SK-N-SH (cell line): Measurements from ENCODE around the gene ELMO3. TPM values are rescaled to one million over a fixed set of nuclear protein-coding genes. Genes with fewer than 3 reads are reported as not detected.
A peak's percentile ranks its signal among the peaks of the same experiment; 100 is the strongest.

Source experiments
- CTCF ChIA-PET: fragments of 300-600, 350-600 bp; formaldehyde crosslinking; extraction: SDS; loops from one replicate; lab custom pipeline; 2021; lab: Yijun Ruan, JAX
- POLR2A ChIA-PET: fragments of 350-600 bp; sonication (Branson Sonifier 250); formaldehyde crosslinking; extraction: SDS; loops from one replicate; lab custom pipeline; 2020; ENCODE audit warnings: antibody characterized with exemption, inconsistent platforms; lab: Yijun Ruan, JAX
- DNase-seq: peaks from one replicate; pipeline ENCODE4 v3.0.0; 2012
- H2AFZ ChIP-seq: fragments of 200-600 bp; sonication (generic); 2 replicates; pipeline ENCODE4 v1.8.1; 2016; ENCODE audit warnings: antibody characterized with exemption, mild to moderate bottlenecking, low read depth
- H3F3A ChIP-seq: fragments of 200-600 bp; sonication (generic); replicated peaks from 2 replicates; pipeline ENCODE3; 2016; ENCODE audit warnings: antibody characterized with exemption, mild to moderate bottlenecking; ENCODE audit not compliant: insufficient read depth
- H3K27ac ChIP-seq, 2 experiments: fragments of 200-500 bp in 1 of 2; fragments of 200-600 bp in 1 of 2; sonication (Bioruptor generic) in 1 of 2; sonication (generic), shearing (Covaris generic) in 1 of 2; 2 replicates each; pipeline versions ENCODE4 v1.5.1 to v1.6.1; 2014 to 2016; ENCODE audit warnings: low read depth in 2 of 2, inconsistent platforms in 1 of 2, low read length in 1 of 2, mild to moderate bottlenecking in 1 of 2, mixed read lengths in 1 of 2
- H3K27me3 ChIP-seq: fragments of 200-600 bp; sonication (generic), shearing (Covaris generic); 2 replicates; pipeline ENCODE4 v1.6.1; 2016; ENCODE audit warnings: mixed run types; ENCODE audit not compliant: insufficient read depth
- H3K36me3 ChIP-seq, 2 experiments: fragments of 200-500 bp in 1 of 2; fragments of 200-600 bp in 1 of 2; sonication (Bioruptor generic) in 1 of 2; sonication (generic) in 1 of 2; replicated peaks in 1 of 2; 2 replicates each; pipeline versions ENCODE3 to v1.5.1; 2014 to 2016; ENCODE audit warnings: low read length in 1 of 2, mild to moderate bottlenecking in 1 of 2; ENCODE audit not compliant: insufficient read depth in 2 of 2, control insufficient read depth in 1 of 2
- H3K4me1 ChIP-seq, 2 experiments: fragments of 200-500 bp in 1 of 2; fragments of 200-600 bp in 1 of 2; sonication (Bioruptor generic) in 1 of 2; sonication (generic), shearing (Covaris generic) in 1 of 2; 2 replicates each; pipeline versions ENCODE4 v1.5.1 to v1.6.1; 2014 to 2016; ENCODE audit warnings: low read depth in 1 of 2, low read length in 1 of 2, mixed run types in 1 of 2; ENCODE audit not compliant: insufficient read depth in 2 of 2, control insufficient read depth in 1 of 2
- H3K4me2 ChIP-seq: fragments of 200-600 bp; sonication (generic), shearing (Covaris generic); 2 replicates; pipeline ENCODE4 v1.6.1; 2017; ENCODE audit warnings: mixed run types
- H3K4me3 ChIP-seq, 2 experiments: fragments of 200-500 bp in 1 of 2; fragments of 200-600 bp in 1 of 2; sonication (Bioruptor generic) in 1 of 2; sonication (generic), shearing (Covaris generic) in 1 of 2; 2 replicates each; pipeline versions ENCODE4 v1.5.1 to v1.8.1; 2014 to 2016; ENCODE audit warnings: low read depth in 2 of 2, inconsistent platforms in 1 of 2, low read length in 1 of 2, mild to moderate bottlenecking in 1 of 2, mixed read lengths in 1 of 2, moderate library complexity in 1 of 2
- H3K79me2 ChIP-seq: fragments of 200-600 bp; sonication (generic); 2 replicates; pipeline ENCODE4 v1.8.1; 2017; ENCODE audit warnings: mild to moderate bottlenecking; ENCODE audit not compliant: insufficient read depth
- H3K9ac ChIP-seq: fragments of 200-600 bp; sonication (generic); 2 replicates; pipeline ENCODE4 v1.6.1; 2017; ENCODE audit warnings: mixed run types
- H3K9me2 ChIP-seq: fragments of 200-600 bp; sonication (generic); 2 replicates; pipeline ENCODE4 v1.6.1; 2017; ENCODE audit warnings: mixed run types
- H3K9me3 ChIP-seq: fragments of 200-600 bp; sonication (generic); 2 replicates; pipeline ENCODE4 v1.6.1; 2017; ENCODE audit warnings: mixed run types, mild to moderate bottlenecking, moderate library complexity
- H4K20me1 ChIP-seq: fragments of 200-600 bp; sonication (generic); 2 replicates; pipeline ENCODE4 v1.6.1; 2017; ENCODE audit warnings: mild to moderate bottlenecking, mixed run types; ENCODE audit not compliant: insufficient read depth
- EP300 ChIP-seq, 2 experiments: IDR thresholded peaks; 2 replicates each; pipeline versions ENCODE4 v1.4.0 to v1.6.1; 2012; ENCODE audit warnings: borderline replicate concordance in 1 of 2, low read depth in 1 of 2, low read length in 1 of 2
- EZH2phosphoT487 ChIP-seq: fragments of 200-600 bp; sonication (generic); IDR thresholded peaks from 2 replicates; pipeline ENCODE4 v1.6.1; 2017; ENCODE audit warnings: low read depth, mixed run types, mild to moderate bottlenecking, antibody characterized with exemption, moderate library complexity, borderline replicate concordance
- FOXM1 ChIP-seq: IDR thresholded peaks from 2 replicates; pipeline ENCODE4 v1.4.0; 2012; ENCODE audit warnings: low read depth, mild to moderate bottlenecking
- GABPA ChIP-seq: IDR thresholded peaks from 2 replicates; pipeline ENCODE4 v1.4.0; 2012; ENCODE audit warnings: low read depth, mild to moderate bottlenecking
- GATA2 ChIP-seq: sonication (generic); formaldehyde crosslinking; IDR thresholded peaks from 2 replicates; pipeline ENCODE4 v1.5.0; 2020; ENCODE audit warnings: mild to moderate bottlenecking, missing genetic modification reagents
- MXI1 ChIP-seq: IDR thresholded peaks from 2 replicates; pipeline ENCODE4 v1.6.1; 2012; ENCODE audit warnings: mild to moderate bottlenecking, low read depth, low read length, improper control_type of control experiment
- NFIC ChIP-seq: IDR thresholded peaks from 2 replicates; pipeline ENCODE4 v1.4.0; 2012; ENCODE audit warnings: borderline replicate concordance
- POLR2AphosphoS5 ChIP-seq: IDR thresholded peaks from 2 replicates; pipeline ENCODE4 v1.6.1; 2012; ENCODE audit warnings: low read depth, low read length
- RCOR1 ChIP-seq: fragments of 150-350 bp; IDR thresholded peaks from 2 replicates; pipeline ENCODE4 v1.6.1; 2017; ENCODE audit warnings: antibody characterized with exemption, low read length
- RFX5 ChIP-seq: IDR thresholded peaks from 2 replicates; pipeline ENCODE4 v1.6.1; 2012; ENCODE audit warnings: mild to moderate bottlenecking, improper control_type of control experiment, low read length
- RXRA ChIP-seq: IDR thresholded peaks from 2 replicates; pipeline ENCODE4 v1.4.0; 2012; ENCODE audit warnings: low read depth, mild to moderate bottlenecking, borderline replicate concordance
- SIN3A ChIP-seq: IDR thresholded peaks from 2 replicates; pipeline ENCODE4 v1.6.1; 2012; ENCODE audit warnings: low read depth, mild to moderate bottlenecking, low read length, moderate library complexity, borderline replicate concordance
- SMC3 ChIP-seq: IDR thresholded peaks from 2 replicates; pipeline ENCODE4 v1.6.1; 2012; ENCODE audit warnings: low read depth, low read length, improper control_type of control experiment
- TAF1 ChIP-seq: IDR thresholded peaks from 2 replicates; pipeline ENCODE4 v1.6.1; 2012; ENCODE audit warnings: low read depth, mild to moderate bottlenecking, low read length, moderate library complexity, borderline replicate concordance
- TCF12 ChIP-seq: IDR thresholded peaks from 2 replicates; pipeline ENCODE4 v1.4.0; 2012
- WGBS: methylation state at CpG from one replicate; pipeline ENCODE4 v1.1.6; 2017; ENCODE audit warnings: low lambda C conversion rate; 5-methylcytosine and 5-hydroxymethylcytosine counted together
- polyA plus RNA-seq, 3 experiments: library from polyadenylated mRNA; depleted of rRNA; stranded (reverse); fragments of >200 nt; gene quantifications; 2 replicates each; pipeline ENCODE4 v1.2.3, GENCODE V29; 2012
- TF ChIP-seq, protein P1 (sequence below): IDR thresholded peaks from 2 replicates; pipeline ENCODE4; 2012
- TF ChIP-seq, protein P2 (sequence below): fragments of 150-350 bp; IDR thresholded peaks from 2 replicates; pipeline ENCODE4 v1.6.1; 2017; ENCODE audit warnings: antibody characterized with exemption, low read length, low read depth, borderline replicate concordance

ELMO3 gene
- polyA plus RNA-seq, 1 of the 3 experiments (the other 2 are of a cell fraction) = 2.3 TPM

DNA sequence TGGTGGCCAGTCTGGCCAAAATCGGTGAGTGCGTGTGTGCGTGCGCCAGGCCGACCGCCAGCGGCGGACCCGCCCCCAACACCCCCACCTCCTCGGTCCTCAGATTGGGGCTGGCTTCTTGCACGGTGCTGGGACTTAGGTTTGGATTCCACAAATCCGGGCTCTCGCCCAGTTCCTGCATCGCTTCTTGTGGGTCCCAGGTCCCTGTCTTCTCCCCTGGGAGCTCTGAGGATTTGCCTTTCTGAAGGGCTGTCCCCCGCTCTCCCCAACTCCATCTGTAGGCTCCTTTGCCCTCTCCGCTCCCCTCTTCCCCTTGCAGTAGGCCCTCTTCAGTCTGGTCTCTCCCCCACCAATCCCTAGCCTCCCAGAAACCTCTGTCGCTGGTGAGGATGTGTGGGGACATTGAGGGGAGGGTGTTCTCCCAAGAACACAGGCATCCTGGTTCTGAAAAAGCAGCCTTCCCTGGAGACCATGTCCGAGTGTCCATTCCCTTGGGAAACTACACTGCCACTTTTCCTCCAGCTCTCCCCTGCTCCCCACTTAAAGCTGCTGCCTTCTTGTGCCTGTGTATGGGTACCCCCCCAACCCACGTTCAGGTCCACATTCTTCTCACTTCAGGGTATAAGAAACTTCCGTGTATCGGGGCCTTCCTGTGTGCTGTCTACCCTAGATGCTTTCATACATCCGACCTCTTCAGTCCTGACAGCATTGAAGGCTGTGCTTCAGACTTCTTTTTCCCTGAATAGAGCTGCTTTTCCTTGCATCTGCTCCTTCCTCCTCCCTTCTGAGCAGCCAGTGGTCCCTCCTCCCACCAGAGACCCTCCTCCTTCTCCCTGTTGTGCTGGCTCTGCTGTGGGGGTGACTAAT, 50.5 kb downstream of the ELMO3 start:
- no peaks in the 10 kb centered on the region for H3K27me3 ChIP-seq
- POLR2A ChIA-PET = interaction anchor here (0.7 to 4.0 kb wide), 4 partner anchors 11 to 77 kb away, joined by 4 to 14 read pairs (median 4); partner anchors contain the start of genes KCTD19, LRRC36 and TMEM208
- H2AFZ ChIP-seq = peak overlapping the region; percentile 85
- TF ChIP-seq EZH2phosphoT487 = no peak
- TF ChIP-seq FOXM1 = no peak
- no peak for TF ChIP-seq MXI1
- TF ChIP-seq TAF1 = no peak
- no peak for TF ChIP-seq NFIC
- TF ChIP-seq RXRA = no peak
- no peak for TF ChIP-seq GATA2 (CRISPR knock-in tag)
- no peak for TF ChIP-seq EP300 (IDR thresholded peaks at IDR 0.05; ENCODE audit: borderline replicate concordance in 1 of 2, low read depth in 1 of 2, low read length in 1 of 2)
- no peak for TF ChIP-seq TCF12
- TF ChIP-seq, protein P1, sequence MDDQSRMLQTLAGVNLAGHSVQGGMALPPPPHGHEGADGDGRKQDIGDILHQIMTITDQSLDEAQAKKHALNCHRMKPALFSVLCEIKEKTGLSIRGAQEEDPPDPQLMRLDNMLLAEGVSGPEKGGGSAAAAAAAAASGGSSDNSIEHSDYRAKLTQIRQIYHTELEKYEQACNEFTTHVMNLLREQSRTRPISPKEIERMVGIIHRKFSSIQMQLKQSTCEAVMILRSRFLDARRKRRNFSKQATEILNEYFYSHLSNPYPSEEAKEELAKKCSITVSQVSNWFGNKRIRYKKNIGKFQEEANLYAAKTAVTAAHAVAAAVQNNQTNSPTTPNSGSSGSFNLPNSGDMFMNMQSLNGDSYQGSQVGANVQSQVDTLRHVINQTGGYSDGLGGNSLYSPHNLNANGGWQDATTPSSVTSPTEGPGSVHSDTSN = no peak
- TF ChIP-seq SMC3 = no peak
- TF ChIP-seq, protein P2, sequence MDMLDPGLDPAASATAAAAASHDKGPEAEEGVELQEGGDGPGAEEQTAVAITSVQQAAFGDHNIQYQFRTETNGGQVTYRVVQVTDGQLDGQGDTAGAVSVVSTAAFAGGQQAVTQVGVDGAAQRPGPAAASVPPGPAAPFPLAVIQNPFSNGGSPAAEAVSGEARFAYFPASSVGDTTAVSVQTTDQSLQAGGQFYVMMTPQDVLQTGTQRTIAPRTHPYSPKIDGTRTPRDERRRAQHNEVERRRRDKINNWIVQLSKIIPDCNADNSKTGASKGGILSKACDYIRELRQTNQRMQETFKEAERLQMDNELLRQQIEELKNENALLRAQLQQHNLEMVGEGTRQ = no peak
- TF ChIP-seq GABPA = no peak
- no peak for TF ChIP-seq POLR2AphosphoS5
- no peak for TF ChIP-seq RFX5
- no peak for TF ChIP-seq SIN3A
- no peak for TF ChIP-seq RCOR1
- CTCF ChIA-PET = interaction anchor here (1.0 to 4.5 kb wide), 11 partner anchors 8 to 232 kb away, joined by 3 to 21 read pairs (median 4); partner anchors contain the start of genes ATP6V0D1, KCTD19, LRRC36 and NOL3
- DNase-seq = no peak
- H3K4me2 ChIP-seq = peak overlapping the region; percentile 98
- H3K9me2 ChIP-seq = no peaks in the 10 kb centered on the region
- H3K27ac ChIP-seq = peak overlapping the region in 1 of 2 experiments; percentile 69; a peak in 1 of 4 replicates
- 58% methylated on average over 12 of the region's 22 CpGs for WGBS
- peaks cover 29 to 39% of the 10 kb centered on the region in 2 experiments for H3K4me1 ChIP-seq
- peak overlapping the region; percentile 88; the same call in 1 of the 2 replicates for H3K9ac ChIP-seq
- H3K79me2 ChIP-seq = peaks cover 25% of the 10 kb centered on the region
- no peaks in the 10 kb centered on the region for H3K36me3 ChIP-seq
- H3K4me3 ChIP-seq = peak overlapping the region; percentile 92 to 95
- no peaks in the 10 kb centered on the region for H3K9me3 ChIP-seq
- H3F3A ChIP-seq = peaks cover 34% of the 10 kb centered on the region
- no peaks in the 10 kb centered on the region for H4K20me1 ChIP-seq
